Measurements from ENCODE around the gene ADGRB3. TPM values are rescaled to one million over a fixed set of nuclear protein-coding genes. Genes with fewer than 3 reads are reported as not detected.

ADGRB3 gene
- total and polyA plus RNA-seq, 10 of the 15 experiments (the other 5 are each of a cell fraction or from before 2014, with no cell fraction given), result 0.03 to 0.06 TPM; not detected in 8

DNA sequence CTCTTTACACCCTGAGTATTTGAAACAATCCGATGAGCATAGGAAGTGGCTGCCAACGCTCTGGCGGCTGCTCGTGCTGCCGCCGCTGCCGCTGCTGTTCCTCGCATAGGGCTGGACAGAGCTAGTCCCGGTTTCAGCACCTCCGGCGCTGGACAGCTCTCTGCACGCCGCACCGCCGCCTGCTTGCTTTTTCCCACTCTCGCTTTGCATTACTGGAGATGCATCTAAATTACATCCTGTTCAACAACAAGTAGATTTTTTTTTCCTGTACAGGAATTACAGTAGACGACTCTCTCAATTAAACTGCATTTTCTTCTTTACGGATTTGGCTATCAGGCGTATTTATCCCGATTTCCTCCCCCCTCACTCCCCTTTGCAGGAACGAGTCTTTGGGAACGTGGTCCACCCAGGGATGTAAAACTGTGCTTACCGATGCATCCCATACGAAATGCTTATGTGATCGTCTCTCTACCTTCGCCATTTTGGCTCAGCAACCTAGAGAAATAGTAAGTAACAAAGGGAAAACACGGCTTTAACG is 597.9 kb downstream of the ADGRB3 start (continued):
- TF ChIP-seq RELA (IDR thresholded peaks at IDR 0.05; ENCODE audit: borderline replicate concordance, partially characterized antibody), result no peak

DNA sequence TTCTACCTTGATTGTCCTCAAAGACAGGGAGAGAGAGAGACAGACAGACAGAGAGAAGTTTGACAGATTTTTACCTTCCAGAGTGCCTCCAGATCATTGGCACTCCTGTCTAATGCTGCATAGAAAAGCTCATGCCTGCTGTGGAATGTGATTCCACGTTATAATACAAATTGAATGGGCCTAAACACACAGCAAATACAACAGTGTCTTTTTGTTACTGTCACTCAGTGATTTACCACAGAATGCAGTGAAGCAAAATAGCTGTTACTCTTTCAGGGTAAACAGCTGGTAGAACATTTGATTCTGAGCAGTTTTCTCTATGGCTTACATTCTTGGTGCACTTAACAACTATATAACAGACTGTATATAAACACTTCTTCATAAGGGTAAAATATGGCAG is 603.0 kb downstream of the ADGRB3 start:
- ChIA-PET CTCF (no interaction called here), SMC1A (ENCODE audit: uncharacterized antibody, unreplicated experiment) (no interaction called here), RAD21 (ENCODE audit: unreplicated experiment) (no interaction called here), POLR2A (no interaction called here)
- FAIRE-seq, result no peak
- no peak overlapping the region for H2AFZ ChIP-seq (ENCODE audit: control insufficient read depth, low read depth, low read length)
- BruUV-seq (replicated peaks), result no TSS peak
- intact Hi-C loops (cut with micrococcal nuclease; ENCODE audit: unreplicated experiment) (no loop called here), in situ Hi-C loops (cut with MboI) (no loop called here)
- no peak for TF ChIP-seq MEF2B (IDR thresholded peaks at IDR 0.05; ENCODE audit: partially characterized antibody, poor library complexity, severe bottlenecking)
- TF ChIP-seq ASH2L (IDR thresholded peaks at IDR 0.05; ENCODE audit: borderline replicate concordance, low read depth), result no peak
- no peaks in the 10 kb centered on the region for H3K9me3 ChIP-seq (replicated peaks; ENCODE audit: control insufficient read depth, insufficient read depth, low read length)
- 0% methylated on average over 1 of the region's 1 CpG for WGBS (ENCODE audit: insufficient coverage, insufficient replicate concordance, low lambda C conversion rate, missing lambda C conversion rate)
- no peaks in the 10 kb centered on the region for H3K36me3 ChIP-seq (ENCODE audit: control insufficient read depth in 2 of 2, insufficient read depth in 2 of 2, low read length in 1 of 2)
- no peaks in the 10 kb centered on the region for H3K27me3 ChIP-seq (replicated peaks in 1 of 2; ENCODE audit: control insufficient read depth in 2 of 2, insufficient read depth in 2 of 2, low read length in 1 of 2)
- H3K4me1 ChIP-seq (ENCODE audit: control insufficient read depth, insufficient read depth, low read length), result no peaks in the 10 kb centered on the region
- DNase-seq (ENCODE audit: low read depth, low spot score), result no peak
- H3K4me2 ChIP-seq (ENCODE audit: control insufficient read depth, insufficient read depth), result no peak overlapping the region
- H3K4me3 ChIP-seq, result no peak overlapping the region
- ATAC-seq, result no peak
- H3K9ac ChIP-seq (ENCODE audit: control insufficient read depth, insufficient read depth, low read length), result no peak overlapping the region
- H3K27ac ChIP-seq (ENCODE audit: control insufficient read depth, insufficient read depth), result no peak overlapping the region
- no peaks in the 10 kb centered on the region for H4K20me1 ChIP-seq (ENCODE audit: control insufficient read depth, insufficient read depth)
- no peaks in the 10 kb centered on the region for H3K79me2 ChIP-seq (ENCODE audit: control insufficient read depth, insufficient read depth, low read length)

DNA sequence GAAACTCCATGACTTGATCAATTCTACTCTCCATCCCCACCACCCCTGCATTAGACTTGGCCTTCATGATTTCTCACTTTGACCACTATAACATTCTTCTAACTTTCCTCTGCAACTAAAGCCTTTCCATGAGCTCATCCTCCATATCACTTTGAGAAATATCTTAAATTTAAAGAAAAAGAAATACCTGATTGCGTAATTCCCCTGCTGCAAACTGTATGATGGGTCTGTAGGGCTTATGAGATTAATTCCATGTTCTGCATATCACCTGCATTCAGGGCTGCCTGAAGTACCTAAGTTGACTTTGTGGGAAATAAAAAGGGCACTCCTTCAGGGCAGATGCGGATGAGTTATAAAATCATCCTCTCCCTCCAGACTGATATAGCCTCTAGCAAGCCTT is 611.9 kb downstream of the ADGRB3 start:
- no peak overlapping the region for H3K4me3 ChIP-seq
- intact Hi-C loops (cut with micrococcal nuclease; ENCODE audit: unreplicated experiment), result no loop called here
- no peak overlapping the region for H3K27ac ChIP-seq (ENCODE audit: control insufficient read depth, insufficient read depth)
- H3K4me2 ChIP-seq (ENCODE audit: control insufficient read depth, insufficient read depth), result no peak overlapping the region
- ATAC-seq, result no peak
- no peak overlapping the region for H2AFZ ChIP-seq (ENCODE audit: control insufficient read depth, low read depth, low read length)
- H3K4me1 ChIP-seq (ENCODE audit: control insufficient read depth, insufficient read depth, low read length), result no peaks in the 10 kb centered on the region
- POLR2A ChIA-PET, result no interaction called here
- H4K20me1 ChIP-seq (ENCODE audit: control insufficient read depth, insufficient read depth), result no peaks in the 10 kb centered on the region
- H3K9me3 ChIP-seq (replicated peaks; ENCODE audit: control insufficient read depth, insufficient read depth, low read length), result no peaks in the 10 kb centered on the region
- no peaks in the 10 kb centered on the region for H3K79me2 ChIP-seq (ENCODE audit: control insufficient read depth, insufficient read depth, low read length)
- CTCF ChIA-PET, result no interaction called here
- no peak overlapping the region for H3K9ac ChIP-seq (ENCODE audit: control insufficient read depth, insufficient read depth, low read length)
- FAIRE-seq, result no peak
- H3K27me3 ChIP-seq (replicated peaks in 1 of 2; ENCODE audit: control insufficient read depth in 2 of 2, insufficient read depth in 2 of 2, low read length in 1 of 2), result no peaks in the 10 kb centered on the region
- BruUV-seq (replicated peaks), result no TSS peak
- in situ Hi-C loops (cut with MboI), result no loop called here
- no peak for DNase-seq (ENCODE audit: low read depth, low spot score)
- H3K36me3 ChIP-seq (ENCODE audit: control insufficient read depth in 2 of 2, insufficient read depth in 2 of 2, low read length in 1 of 2), result no peaks in the 10 kb centered on the region
- RAD21 ChIA-PET (ENCODE audit: unreplicated experiment), result no interaction called here
- SMC1A ChIA-PET (ENCODE audit: uncharacterized antibody, unreplicated experiment), result no interaction called here
- 1% methylated on average over 2 of the region's 2 CpGs for WGBS (ENCODE audit: insufficient coverage, insufficient replicate concordance, low lambda C conversion rate, missing lambda C conversion rate)
- TF ChIP-seq, protein P1, sequence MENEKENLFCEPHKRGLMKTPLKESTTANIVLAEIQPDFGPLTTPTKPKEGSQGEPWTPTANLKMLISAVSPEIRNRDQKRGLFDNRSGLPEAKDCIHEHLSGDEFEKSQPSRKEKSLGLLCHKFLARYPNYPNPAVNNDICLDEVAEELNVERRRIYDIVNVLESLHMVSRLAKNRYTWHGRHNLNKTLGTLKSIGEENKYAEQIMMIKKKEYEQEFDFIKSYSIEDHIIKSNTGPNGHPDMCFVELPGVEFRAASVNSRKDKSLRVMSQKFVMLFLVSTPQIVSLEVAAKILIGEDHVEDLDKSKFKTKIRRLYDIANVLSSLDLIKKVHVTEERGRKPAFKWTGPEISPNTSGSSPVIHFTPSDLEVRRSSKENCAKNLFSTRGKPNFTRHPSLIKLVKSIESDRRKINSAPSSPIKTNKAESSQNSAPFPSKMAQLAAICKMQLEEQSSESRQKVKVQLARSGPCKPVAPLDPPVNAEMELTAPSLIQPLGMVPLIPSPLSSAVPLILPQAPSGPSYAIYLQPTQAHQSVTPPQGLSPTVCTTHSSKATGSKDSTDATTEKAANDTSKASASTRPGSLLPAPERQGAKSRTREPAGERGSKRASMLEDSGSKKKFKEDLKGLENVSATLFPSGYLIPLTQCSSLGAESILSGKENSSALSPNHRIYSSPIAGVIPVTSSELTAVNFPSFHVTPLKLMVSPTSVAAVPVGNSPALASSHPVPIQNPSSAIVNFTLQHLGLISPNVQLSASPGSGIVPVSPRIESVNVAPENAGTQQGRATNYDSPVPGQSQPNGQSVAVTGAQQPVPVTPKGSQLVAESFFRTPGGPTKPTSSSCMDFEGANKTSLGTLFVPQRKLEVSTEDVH (IDR thresholded peaks at IDR 0.05; ENCODE audit: low read depth, partially characterized antibody), result no peak
- TF ChIP-seq POU2F2 (IDR thresholded peaks at IDR 0.05; ENCODE audit: borderline replicate concordance, low read depth, low read length) (no peak), STAT3 (IDR thresholded peaks at IDR 0.05; ENCODE audit: low read depth, low read length) (no peak), SUPT20H (IDR thresholded peaks at IDR 0.05; ENCODE audit: borderline replicate concordance, control insufficient read depth, low read depth, low read length) (no peak), TCF7 (IDR thresholded peaks at IDR 0.05; ENCODE audit: borderline replicate concordance) (no peak), IKZF2 (IDR thresholded peaks at IDR 0.05) (no peak), BACH1 (IDR thresholded peaks at IDR 0.05; ENCODE audit: borderline replicate concordance) (no peak), ZNF384 (IDR thresholded peaks at IDR 0.05; ENCODE audit: borderline replicate concordance, low read depth, low read length) (no peak)
- TF ChIP-seq, protein P2, sequence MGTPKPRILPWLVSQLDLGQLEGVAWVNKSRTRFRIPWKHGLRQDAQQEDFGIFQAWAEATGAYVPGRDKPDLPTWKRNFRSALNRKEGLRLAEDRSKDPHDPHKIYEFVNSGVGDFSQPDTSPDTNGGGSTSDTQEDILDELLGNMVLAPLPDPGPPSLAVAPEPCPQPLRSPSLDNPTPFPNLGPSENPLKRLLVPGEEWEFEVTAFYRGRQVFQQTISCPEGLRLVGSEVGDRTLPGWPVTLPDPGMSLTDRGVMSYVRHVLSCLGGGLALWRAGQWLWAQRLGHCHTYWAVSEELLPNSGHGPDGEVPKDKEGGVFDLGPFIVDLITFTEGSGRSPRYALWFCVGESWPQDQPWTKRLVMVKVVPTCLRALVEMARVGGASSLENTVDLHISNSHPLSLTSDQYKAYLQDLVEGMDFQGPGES (IDR thresholded peaks at IDR 0.05), result no peak
